ENCODE measurements around the gene ATP10B.

Gene ATP10B

GRCh38 chr5:160629003-160629402, 223.0 kb downstream of the ATP10B start:
- no peak for DNase-seq

GRCh38 chr5:160628619-160628968, 223.4 kb downstream of the ATP10B start:
- no peak for DNase-seq

- DNase-seq = no peak
Measured at GRCh38 chr5:160627921-160628618, 223.9 kb downstream of the ATP10B start.

DNA sequence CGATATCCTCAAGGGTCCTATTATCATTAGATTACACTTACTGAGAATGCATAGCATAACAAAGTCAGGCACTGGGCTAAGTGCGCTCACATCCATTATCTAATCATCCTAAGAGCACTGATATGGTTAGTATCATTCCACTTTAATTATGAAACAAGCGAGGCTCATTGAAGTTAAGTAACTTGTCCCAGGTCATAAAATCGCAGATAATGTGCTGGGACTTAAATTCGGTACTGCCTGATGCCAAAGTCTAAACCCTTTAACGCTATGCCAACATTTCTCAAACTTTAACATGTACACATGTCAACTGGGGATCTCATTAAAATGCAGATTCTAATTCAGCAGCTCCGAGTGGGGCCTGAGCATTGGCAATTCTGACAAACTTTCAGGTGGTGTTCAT, 225.7 kb downstream of the ATP10B start:
- DNase-seq = no peak

DNA sequence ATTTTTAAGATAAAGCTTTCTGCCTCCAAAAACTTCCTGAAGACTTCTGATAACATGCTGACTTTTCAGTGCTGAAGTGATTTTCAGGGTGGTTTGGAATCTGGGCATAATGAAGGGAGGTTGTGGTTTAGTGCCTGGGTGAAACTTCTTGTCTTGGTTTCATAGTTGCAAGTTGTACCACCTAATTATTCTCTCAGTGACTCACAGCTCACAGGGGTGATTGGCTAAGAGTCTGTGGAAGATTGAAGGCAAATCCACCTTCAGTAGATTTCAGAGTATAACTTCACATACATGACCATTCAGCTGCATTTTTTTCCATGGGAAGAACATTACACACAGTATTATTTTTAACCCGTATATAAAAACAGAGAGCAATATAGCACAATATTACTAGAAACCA, 230.5 kb downstream of the ATP10B start:
- no peak for DNase-seq

DNA sequence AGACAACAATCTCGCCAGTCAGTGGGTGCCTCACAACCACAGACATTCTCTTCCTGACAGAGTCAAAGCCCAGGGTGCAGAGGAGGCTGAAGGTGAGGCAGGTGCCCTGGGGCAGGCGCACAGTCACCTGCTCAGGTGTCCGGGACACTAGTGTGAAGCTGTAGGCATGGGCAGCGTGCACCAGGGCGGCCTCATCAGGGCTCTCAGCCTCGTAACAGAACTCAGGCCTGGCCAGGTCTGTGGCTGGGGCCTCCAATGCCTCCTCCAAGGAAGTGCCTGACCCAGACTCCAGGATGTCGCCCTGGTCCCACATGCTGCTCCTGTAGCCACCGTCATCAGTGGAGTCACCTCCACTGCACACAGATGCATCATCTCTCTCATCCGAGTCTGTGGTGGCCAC, 231.6 kb downstream of the ATP10B start:
- no peak for DNase-seq

DNA sequence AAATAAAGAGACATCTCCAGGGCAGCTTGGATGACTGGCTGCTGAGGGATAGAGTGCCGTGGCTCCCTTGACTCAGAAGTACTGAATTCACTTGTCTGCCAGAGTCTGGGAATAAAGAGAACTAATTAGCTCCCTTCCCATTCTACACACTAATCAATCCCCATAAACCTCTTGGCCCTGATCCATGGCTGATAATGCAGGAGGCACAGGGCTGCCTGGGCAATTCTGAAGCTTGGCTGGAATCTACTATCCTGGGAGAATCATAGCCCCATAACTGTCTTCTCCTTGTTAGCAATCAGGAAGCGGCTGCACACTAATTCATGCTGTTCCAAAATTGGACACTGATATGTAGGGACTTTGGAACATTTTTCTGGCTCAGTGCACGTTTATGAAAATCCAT, 232.6 kb downstream of the ATP10B start:
- no peak for DNase-seq

DNA sequence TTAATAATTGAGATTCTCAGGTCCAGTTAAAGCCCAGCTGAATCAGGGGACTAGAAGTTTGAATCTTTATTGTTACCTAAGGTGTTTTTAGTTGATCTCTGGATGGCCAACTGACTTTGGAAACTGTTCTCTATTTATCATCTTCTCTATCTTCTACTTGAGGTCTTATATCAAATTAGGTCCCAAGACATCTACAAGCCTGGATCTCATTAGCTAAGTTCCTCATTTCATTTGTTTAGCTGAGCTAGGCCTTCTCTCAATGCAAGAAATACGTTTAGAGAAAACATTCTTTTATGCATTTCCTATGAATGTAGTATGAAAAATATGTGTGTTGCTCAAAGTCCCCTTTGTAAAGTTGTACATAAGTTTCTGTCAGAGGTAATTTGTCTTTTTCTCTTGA, 233.7 kb downstream of the ATP10B start:
- no peak for DNase-seq

GRCh38 chr5:160616712-160617497, 235.1 kb downstream of the ATP10B start:
- peak; percentile 45 for DNase-seq

DNA sequence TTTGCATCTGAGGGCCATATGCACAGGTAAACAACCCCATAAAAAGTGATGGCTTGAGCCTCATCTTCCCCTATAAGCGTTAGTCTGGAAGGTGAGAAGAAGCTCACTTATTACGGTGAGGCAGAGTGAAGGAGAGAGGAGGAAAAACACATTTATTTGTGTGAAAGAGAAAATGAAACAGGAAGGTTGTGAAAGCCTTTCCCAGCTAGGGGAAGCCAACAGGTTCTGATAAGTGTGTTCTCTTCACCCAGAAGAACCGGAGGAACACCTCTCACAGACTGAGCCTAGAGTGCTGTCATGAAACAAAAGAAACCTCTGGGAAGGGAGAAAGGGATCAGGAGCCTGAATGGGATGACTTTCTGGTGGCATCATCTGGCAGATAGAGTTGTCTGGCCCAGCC, 237.9 kb downstream of the ATP10B start:
- DNase-seq = no peak

GRCh38 chr5:160605266-160605665, 246.7 kb downstream of the ATP10B start:
- no peak for DNase-seq

DNA sequence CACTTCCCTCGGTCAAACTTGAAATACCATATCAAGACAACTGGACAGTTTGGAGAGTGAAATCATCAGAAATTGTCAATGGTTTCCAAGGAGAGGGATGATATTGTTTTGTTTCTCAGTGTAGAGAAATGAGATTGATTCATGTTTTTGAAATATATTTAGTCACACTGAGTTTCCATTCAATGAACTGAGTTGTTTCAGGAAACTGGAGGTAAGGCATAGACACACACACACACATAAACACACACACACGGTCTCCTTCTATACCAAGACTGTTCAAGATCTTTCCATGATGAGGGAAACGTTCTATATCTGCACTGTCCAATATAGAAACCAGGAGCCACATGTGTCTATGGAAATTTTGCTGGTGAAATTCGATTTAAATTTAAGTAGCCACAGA, 247.5 kb downstream of the ATP10B start:
- no peak for DNase-seq

DNA sequence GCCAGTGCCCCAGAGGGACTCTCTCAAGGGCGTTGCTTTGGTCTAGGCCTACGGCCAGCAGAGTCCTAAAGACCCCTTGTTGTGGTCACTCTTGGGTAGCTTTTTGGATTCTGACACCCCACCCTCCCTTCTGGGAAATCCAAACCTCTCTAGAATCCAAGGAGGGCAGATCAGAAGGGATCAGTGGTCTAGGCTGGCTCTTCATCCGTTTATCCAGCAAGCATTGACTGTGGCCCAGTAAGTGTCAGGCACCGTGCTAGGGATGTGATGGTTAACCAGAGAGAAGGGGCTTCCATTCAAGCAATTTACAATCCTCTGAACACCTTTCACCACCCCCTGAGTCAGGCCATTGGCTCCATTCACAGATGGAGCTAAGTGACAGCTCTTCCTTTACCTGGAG, 249.3 kb downstream of the ATP10B start:
- no peak for DNase-seq

DNA sequence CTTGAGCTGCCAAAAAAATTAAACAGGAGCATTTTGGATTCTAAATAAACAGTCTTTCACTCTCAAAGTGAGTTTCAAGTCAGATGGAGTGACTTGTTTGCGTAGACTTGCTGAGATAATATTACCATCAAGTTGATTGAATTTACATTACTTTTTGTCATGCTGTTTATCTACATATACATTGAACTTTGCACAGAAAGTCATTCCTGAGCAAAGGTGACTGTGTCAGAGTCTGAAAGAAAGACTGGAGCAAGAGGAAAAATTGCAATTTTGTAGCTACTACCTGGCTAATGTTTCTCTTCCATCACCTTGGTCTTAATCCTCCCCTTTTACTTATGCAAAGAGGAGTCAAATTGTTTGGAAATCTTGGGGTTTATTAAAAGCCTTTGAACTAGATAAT, 251.0 kb downstream of the ATP10B start:
- no peak for DNase-seq

- no peak for DNase-seq
Measured at GRCh38 chr5:160573318-160573717, 278.7 kb downstream of the ATP10B start.

DNA sequence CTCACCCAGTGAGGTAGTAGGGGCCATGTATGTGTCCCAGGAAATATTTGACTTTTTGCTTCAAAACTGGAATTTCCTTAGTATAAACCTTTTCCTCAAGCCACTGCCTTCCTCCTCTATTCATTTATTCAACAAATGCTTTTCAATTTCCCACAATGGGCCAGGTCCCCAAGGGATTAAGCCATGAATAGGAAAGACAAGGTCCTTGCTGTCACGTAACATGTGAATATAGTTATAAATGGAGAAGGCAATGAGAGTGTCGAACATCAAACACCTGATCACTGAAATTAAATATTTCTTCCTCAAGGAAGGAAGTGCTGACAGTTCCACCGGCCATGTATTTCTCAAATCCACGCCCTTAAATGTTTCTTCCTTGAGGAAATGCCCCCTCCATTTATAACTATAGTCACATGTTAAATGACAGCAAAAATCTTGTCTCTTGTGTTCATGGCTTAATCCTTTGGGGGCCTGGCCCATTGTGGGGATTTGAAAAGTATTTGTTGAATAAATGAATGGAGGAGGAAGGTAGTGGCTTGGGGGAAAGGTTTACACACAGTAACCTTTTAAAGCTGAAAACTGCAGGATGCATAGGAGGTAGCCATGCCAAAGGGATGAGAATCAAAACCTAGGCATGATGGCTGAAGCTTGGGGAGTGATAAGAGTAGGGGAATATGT, 284.8 kb downstream of the ATP10B start:
- DNase-seq = no peak

DNA sequence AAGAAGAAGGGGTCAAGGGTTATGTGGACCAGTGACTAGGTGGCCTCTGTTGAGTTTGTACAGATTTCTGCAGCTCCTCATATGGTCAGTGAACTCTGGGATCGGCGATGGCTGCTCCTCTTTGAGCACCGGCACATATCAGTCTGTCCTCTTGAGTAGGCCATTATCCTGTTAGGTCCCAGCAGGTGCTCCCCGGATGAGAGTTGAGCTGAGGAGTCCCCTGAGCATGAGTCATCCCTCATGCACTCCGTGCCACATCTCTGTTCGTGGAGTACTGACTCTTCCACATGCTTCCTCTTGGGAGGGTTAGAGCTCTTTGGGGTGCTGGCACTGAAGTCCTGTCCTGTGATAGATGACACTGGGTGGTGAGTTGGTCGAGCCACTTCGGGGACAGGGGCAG, 286.6 kb downstream of the ATP10B start:
- DNase-seq = no peak

DNA sequence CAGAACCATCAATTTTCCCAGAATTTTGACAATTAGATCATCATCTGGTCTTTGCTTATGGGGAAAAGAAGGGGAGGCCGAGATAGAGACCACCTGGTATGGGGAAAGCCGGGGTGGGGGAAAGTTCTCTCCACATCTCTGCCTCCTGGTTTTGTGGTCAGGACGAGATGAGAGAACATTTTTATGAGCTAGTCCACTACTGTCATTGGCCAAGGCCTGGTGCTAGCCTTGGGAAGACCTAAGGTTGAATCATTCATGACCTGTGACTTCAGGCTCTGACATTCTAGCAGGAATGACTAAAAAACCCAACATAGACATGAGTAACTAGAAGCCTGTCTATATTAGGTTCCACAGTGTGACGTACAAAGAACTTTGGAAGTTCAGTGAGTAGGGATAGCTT, 295.2 kb downstream of the ATP10B start:
- DNase-seq = no peak

GRCh38 chr5:160555971-160556631, 295.9 kb downstream of the ATP10B start:
- DNase-seq = no peak

DNA sequence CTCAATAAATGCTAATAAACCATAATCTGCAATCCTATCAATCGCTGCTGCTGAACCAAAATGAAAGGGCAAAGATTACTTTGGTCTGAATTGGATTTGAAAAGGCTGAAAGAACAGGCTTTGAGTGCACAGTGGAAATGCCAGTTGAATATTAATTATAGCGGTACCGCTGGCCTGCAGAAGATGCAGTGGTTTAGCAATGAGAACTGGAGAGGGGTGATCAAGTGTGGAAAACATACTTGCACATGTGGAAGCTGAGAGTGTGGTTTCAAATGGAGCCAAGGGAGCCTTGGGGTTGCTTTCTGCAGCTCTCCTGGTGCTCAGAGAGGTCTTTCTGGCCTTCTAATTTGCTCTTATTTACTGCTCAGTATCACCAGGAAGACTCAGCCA, 296.4 kb downstream of the ATP10B start:
- DNase-seq = no peak

DNA sequence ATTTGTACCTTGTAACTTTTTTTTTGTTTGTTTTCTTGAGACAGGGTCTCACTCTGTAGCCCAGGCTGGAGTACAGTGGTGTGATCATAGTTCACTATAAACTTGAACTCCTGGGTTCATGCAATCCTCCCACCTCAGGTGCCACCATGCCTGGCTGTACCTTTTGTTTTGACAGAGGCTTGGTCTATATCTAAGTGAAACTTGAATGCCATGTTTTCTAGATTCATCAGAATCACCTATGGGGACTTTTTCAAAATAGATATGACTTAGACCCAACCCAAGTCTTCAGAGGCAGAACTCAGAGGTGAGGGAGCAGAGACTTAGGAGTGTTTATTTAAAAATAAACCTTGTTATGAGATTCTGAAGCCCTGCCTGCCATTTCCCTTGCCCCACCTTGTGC, 301.9 kb downstream of the ATP10B start:
- no peak for DNase-seq

GRCh38 chr5:160548949-160549645, 302.9 kb downstream of the ATP10B start:
- no peak for DNase-seq

GRCh38 chr5:160547872-160548271, 304.1 kb downstream of the ATP10B start:
- no peak for DNase-seq

Measured in hematopoietic multipotent progenitor cell treated with erythropoietin and hydrocortisone succinate and interleukin-3 and kit ligand, for 8 days (in vitro differentiated cells).